Stimulated activated CD8-positive, alpha-beta memory T cell treated with anti-CD3 and anti-CD28 coated beads, Interleukin-4, amount 100 ng/mL, for 4 hours (primary cell): Measurements from ENCODE around the gene GRIK5.
A peak's percentile ranks its signal among the peaks of the same experiment; 100 is the strongest.
"Not testable (repeated sequence)": the region's sequence is repeated elsewhere in the genome, so short reads cannot be mapped to it uniquely, and the experiment has no call there.

Experiments used
- DNase-seq, 2 donors: peaks; one replicate each; pipeline ENCODE4 v3.0.0-alpha.2; 2020; ENCODE audit warnings: low read depth in 2 of 2, low spot score in 1 of 2

GRIK5 gene

GRCh38 chr19:42069619-42070351 lies at the start of gene GRIK5:
Gene GRIK5, minus strand, starts transcription at chr19:42070206. Its CDS starts 4,436 bp downstream, at chr19:42065770.
- no peak for DNase-seq

GRCh38 chr19:42117076-42117475 lies 47.1 kb upstream of the GRIK5 start:
- DNase-seq: no peak

- no peak for DNase-seq
These were observed 46.5 kb upstream of the GRIK5 start for GRCh38 chr19:42116308-42117075.

GRCh38 chr19:42115705-42116104 lies 45.7 kb upstream of the GRIK5 start:
- no peak for DNase-seq

- no peak for DNase-seq
These were observed 45.2 kb upstream of the GRIK5 start for GRCh38 chr19:42115219-42115618.

GRCh38 chr19:42114412-42114811 lies 44.4 kb upstream of the GRIK5 start:
- DNase-seq: no peak

GRCh38 chr19:42113641-42114348 lies 43.8 kb upstream of the GRIK5 start:
- no peak for DNase-seq

GRCh38 chr19:42111811-42112210 lies 41.8 kb upstream of the GRIK5 start:
- DNase-seq: no peak

GRCh38 chr19:42111384-42111783 lies 41.4 kb upstream of the GRIK5 start:
- no peak for DNase-seq

GRCh38 chr19:42110658-42111057 lies 40.7 kb upstream of the GRIK5 start:
- DNase-seq: no peak

GRCh38 chr19:42109896-42110295 lies 39.9 kb upstream of the GRIK5 start:
- no peak for DNase-seq

- DNase-seq: peak; percentile 74 to 86
These were observed 38.8 kb upstream of the GRIK5 start for GRCh38 chr19:42108527-42109389.

GRCh38 chr19:42105368-42105767 lies 35.4 kb upstream of the GRIK5 start:
- no peak for DNase-seq

GRCh38 chr19:42102877-42103276 lies 32.9 kb upstream of the GRIK5 start:
- no peak for DNase-seq

GRCh38 chr19:42100241-42100640 lies 30.2 kb upstream of the GRIK5 start:
- DNase-seq: not testable (repeated sequence)

GRCh38 chr19:42099336-42099925 lies 29.4 kb upstream of the GRIK5 start:
- DNase-seq: no peak

GRCh38 chr19:42098781-42099180 lies 28.8 kb upstream of the GRIK5 start:
- DNase-seq: no peak

GRCh38 chr19:42097461-42097860 lies 27.5 kb upstream of the GRIK5 start:
- DNase-seq: no peak

- no peak for DNase-seq
These were observed 26.3 kb upstream of the GRIK5 start for GRCh38 chr19:42096255-42096837.

- no peak for DNase-seq
These were observed 25.8 kb upstream of the GRIK5 start for GRCh38 chr19:42095814-42096230.
